Measurements from ENCODE around the gene PSMD3. TPM values are rescaled to one million over a fixed set of nuclear protein-coding genes. Genes with fewer than 3 reads are reported as not detected.
"Not testable (repeated sequence)": the region's sequence is repeated elsewhere in the genome, so short reads cannot be mapped to it uniquely, and the experiment has no call there.

Gene PSMD3
- total and polyA plus RNA-seq, 4 donors, result 30.7 to 80.7 (median 66.3) TPM

- no peaks in the 10 kb centered on the region for H3K27me3 ChIP-seq (ENCODE audit: control insufficient read depth in 4 of 4, insufficient read depth in 4 of 4, low read length in 3 of 4)
- DNase-seq (ENCODE audit: low spot score), result no peak
- H3K27ac ChIP-seq (ENCODE audit: low read depth in 1 of 2, low read length in 2 of 2), result no peak overlapping the region
- H3K4me1 ChIP-seq (ENCODE audit: control insufficient read depth in 4 of 4, insufficient read depth in 4 of 4, low read length in 3 of 4), result peaks cover 0 to 18% (median 13%) of the 10 kb centered on the region in 4 donors
- H3K36me3 ChIP-seq (ENCODE audit: control insufficient read depth in 4 of 4, insufficient read depth in 3 of 4, low read depth in 1 of 4, low read length in 3 of 4), result peaks cover 11 to 26% (median 18%) of the 10 kb centered on the region in 4 donors
- H3K9ac ChIP-seq (ENCODE audit: low read depth in 1 of 2, low read length in 2 of 2), result no peak overlapping the region
- 93% methylated on average over 4 of the region's 4 CpGs for WGBS
- no peak overlapping the region for H3K4me3 ChIP-seq (ENCODE audit: low read depth in 1 of 3, low read length in 3 of 3)
- H3K9me3 ChIP-seq (ENCODE audit: control insufficient read depth in 4 of 4, low read length in 3 of 4), result no peaks in the 10 kb centered on the region
- TF ChIP-seq FOXA1 (IDR thresholded peaks at IDR 0.05) (no peak), HNF4G (IDR thresholded peaks at IDR 0.05) (no peak), JUND (IDR thresholded peaks at IDR 0.05) (no peak), RAD21 (IDR thresholded peaks at IDR 0.05) (no peak), SP1 (IDR thresholded peaks at IDR 0.05) (no peak), FOXA2 (IDR thresholded peaks at IDR 0.05) (no peak), NR2F2 (IDR thresholded peaks at IDR 0.05) (no peak)
Measured at GRCh38 chr17:39999067-39999466, 18.5 kb downstream of the PSMD3 start.

- no peaks in the 10 kb centered on the region for H3K9me3 ChIP-seq (ENCODE audit: control insufficient read depth in 4 of 4, low read length in 3 of 4)
- no peak for DNase-seq (ENCODE audit: low spot score)
- H3K36me3 ChIP-seq (ENCODE audit: control insufficient read depth in 4 of 4, insufficient read depth in 3 of 4, low read depth in 1 of 4, low read length in 3 of 4), result peaks cover under 1 to 15% (median 8%) of the 10 kb centered on the region in 4 donors
- 94% methylated on average over 7 of the region's 7 CpGs for WGBS
- TF ChIP-seq NR2F2 (IDR thresholded peaks at IDR 0.05), result no peak
- TF ChIP-seq GABPA (IDR thresholded peaks at IDR 0.05 in 1 of 2, conservative IDR thresholded peaks at IDR 0.05 in 1 of 2), result no peak
- TF ChIP-seq FOXA1 (IDR thresholded peaks at IDR 0.05), result no peak
- TF ChIP-seq HNF4A (conservative IDR thresholded peaks at IDR 0.05), result no peak
- no peak overlapping the region for H3K4me3 ChIP-seq (ENCODE audit: low read depth in 1 of 3, low read length in 3 of 3)
- peaks cover 0 to 18% (median 13%) of the 10 kb centered on the region in 4 donors for H3K4me1 ChIP-seq (ENCODE audit: control insufficient read depth in 4 of 4, insufficient read depth in 4 of 4, low read length in 3 of 4)
- no peaks in the 10 kb centered on the region for H3K27me3 ChIP-seq (ENCODE audit: control insufficient read depth in 4 of 4, insufficient read depth in 4 of 4, low read length in 3 of 4)
- no peak overlapping the region for H3K9ac ChIP-seq (ENCODE audit: low read depth in 1 of 2, low read length in 2 of 2)
- no peak overlapping the region for H3K27ac ChIP-seq (ENCODE audit: low read depth in 1 of 2, low read length in 2 of 2)
Measured at GRCh38 chr17:40000161-40000560, 19.6 kb downstream of the PSMD3 start.

GRCh38 chr17:40001335-40001734, 20.7 kb downstream of the PSMD3 start:
- H3K27me3 ChIP-seq (ENCODE audit: control insufficient read depth in 4 of 4, insufficient read depth in 4 of 4, low read length in 3 of 4); DNase-seq (ENCODE audit: low spot score); H3K36me3 ChIP-seq (ENCODE audit: control insufficient read depth in 4 of 4, insufficient read depth in 3 of 4, low read depth in 1 of 4, low read length in 3 of 4); H3K9ac ChIP-seq (ENCODE audit: low read depth in 1 of 2, low read length in 2 of 2); H3K9me3 ChIP-seq (ENCODE audit: control insufficient read depth in 4 of 4, low read length in 3 of 4); H3K4me3 ChIP-seq (ENCODE audit: low read depth in 1 of 3, low read length in 3 of 3); H3K27ac ChIP-seq (ENCODE audit: low read depth in 1 of 2, low read length in 2 of 2): not testable (repeated sequence)
- WGBS, result 92% methylated on average over 8 of the region's 8 CpGs
- peaks cover 0 to 10% (median 6%) of the 10 kb centered on the region in 4 donors for H3K4me1 ChIP-seq (ENCODE audit: control insufficient read depth in 4 of 4, insufficient read depth in 4 of 4, low read length in 3 of 4)

GRCh38 chr17:40004072-40004471, 23.5 kb downstream of the PSMD3 start:
- H3K36me3 ChIP-seq (ENCODE audit: control insufficient read depth in 4 of 4, insufficient read depth in 3 of 4, low read depth in 1 of 4, low read length in 3 of 4), result no peaks in the 10 kb centered on the region
- TF ChIP-seq ATF3 (IDR thresholded peaks at IDR 0.05), result no peak
- no peak for TF ChIP-seq SP1 (IDR thresholded peaks at IDR 0.05)
- TF ChIP-seq HNF4G (IDR thresholded peaks at IDR 0.05), result no peak
- no peak for TF ChIP-seq JUND (IDR thresholded peaks at IDR 0.05)
- TF ChIP-seq HNF4A (conservative IDR thresholded peaks at IDR 0.05), result no peak
- TF ChIP-seq ZBTB33 (IDR thresholded peaks at IDR 0.05), result no peak
- no peak for TF ChIP-seq FOXA2 (IDR thresholded peaks at IDR 0.05)
- no peak for TF ChIP-seq REST (IDR thresholded peaks at IDR 0.05)
- no peak overlapping the region for H3K4me3 ChIP-seq (ENCODE audit: low read depth in 1 of 3, low read length in 3 of 3)
- WGBS, result 94% methylated on average over 9 of the region's 9 CpGs
- H3K27me3 ChIP-seq (ENCODE audit: control insufficient read depth in 4 of 4, insufficient read depth in 4 of 4, low read length in 3 of 4), result no peaks in the 10 kb centered on the region
- no peaks in the 10 kb centered on the region for H3K4me1 ChIP-seq (ENCODE audit: control insufficient read depth in 4 of 4, insufficient read depth in 4 of 4, low read length in 3 of 4)
- H3K9me3 ChIP-seq (ENCODE audit: control insufficient read depth in 4 of 4, low read length in 3 of 4), result no peaks in the 10 kb centered on the region
- H3K27ac ChIP-seq (ENCODE audit: low read depth in 1 of 2, low read length in 2 of 2), result no peak overlapping the region
- no peak overlapping the region for H3K9ac ChIP-seq (ENCODE audit: low read depth in 1 of 2, low read length in 2 of 2)
- DNase-seq (ENCODE audit: low spot score), result no peak
